ENCODE measurements around the gene WDR75. TPM values are rescaled to one million over a fixed set of nuclear protein-coding genes. Genes with fewer than 3 reads are reported as not detected.

WDR75 gene
- total and polyA plus RNA-seq, 2 of the 4 experiments (the other 2 are of a cell fraction), result 21.7 to 52.2 TPM

DNA sequence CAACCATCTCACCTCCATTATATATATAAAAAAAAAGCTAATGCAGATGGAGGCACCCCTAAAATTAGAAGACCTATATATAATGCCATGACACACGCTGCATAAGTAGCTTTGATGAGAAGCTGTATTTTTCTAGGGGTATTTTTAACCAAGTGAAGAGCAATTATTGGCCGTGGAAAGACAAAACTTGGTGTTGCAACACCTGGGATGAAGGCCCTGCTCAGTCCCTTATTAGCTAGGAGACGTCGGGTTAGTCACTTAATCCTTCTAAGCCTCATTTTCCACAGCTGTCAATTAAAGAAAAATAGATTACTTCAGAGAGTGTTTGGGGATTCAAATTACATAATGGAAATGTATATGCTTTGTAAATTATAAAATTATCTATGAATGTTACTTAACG is 63.0 kb downstream of the WDR75 start:
- H3K79me1 ChIP-seq (ENCODE audit: low read depth in 1 of 2, low read length in 2 of 2), result no peaks in the 10 kb centered on the region
- H4K91ac ChIP-seq (ENCODE audit: insufficient read depth, low read depth, low read length), result no peak overlapping the region
- H3K9ac ChIP-seq (ENCODE audit: low read depth, low read length), result no peak overlapping the region
- H3K23ac ChIP-seq (ENCODE audit: low read depth, low read length), result no peak overlapping the region
- DNase-seq (no peak), ATAC-seq (ENCODE audit: low read depth) (no peak)
- no peak overlapping the region for H2AK5ac ChIP-seq (ENCODE audit: low read depth, low read length)
- no peak overlapping the region for H3K27ac ChIP-seq (ENCODE audit: insufficient read depth, low read length)
- no peak overlapping the region for H2BK120ac ChIP-seq (ENCODE audit: low read depth, low read length)
- ChIA-PET POLR2A (ENCODE audit: unreplicated experiment) (no interaction called here), CTCF (interaction anchor here (0.5 to 1.6 kb wide), 2 partner anchors 9 to 98 kb away, joined by 3 read pairs; no protein-coding TSS in a partner anchor)
- H2BK15ac ChIP-seq (ENCODE audit: low read depth, low read length), result no peak overlapping the region
- no peaks in the 10 kb centered on the region for H3K9me1 ChIP-seq (ENCODE audit: insufficient read depth, low read length)
- H3K36me3 ChIP-seq (ENCODE audit: control insufficient read depth, insufficient read depth, low read length), result no peaks in the 10 kb centered on the region
- no peak overlapping the region for H3K18ac ChIP-seq (ENCODE audit: low read depth, low read length)
- no peak overlapping the region for H2AFZ ChIP-seq (replicated peaks; ENCODE audit: low read length, poor library complexity)
- intact Hi-C loops (cut with micrococcal nuclease), result no loop called here
- no peak overlapping the region for H3K56ac ChIP-seq (ENCODE audit: extremely low read depth, insufficient read depth, low read length)
- H4K20me1 ChIP-seq (ENCODE audit: insufficient read depth, low read length), result no peaks in the 10 kb centered on the region
- H2AK9ac ChIP-seq (replicated peaks; ENCODE audit: low read depth, low read length, poor library complexity), result no peak overlapping the region
- no peak overlapping the region for H3K14ac ChIP-seq (replicated peaks; ENCODE audit: low read depth, low read length)
- H2BK20ac ChIP-seq (ENCODE audit: low read depth, low read length), result no peak overlapping the region
- TF ChIP-seq FOS (IDR thresholded peaks at IDR 0.05; ENCODE audit: low read depth, low read length) (no peak), NFE2L2 (IDR thresholded peaks at IDR 0.05; ENCODE audit: low read depth, low read length) (no peak), BHLHE40 (IDR thresholded peaks at IDR 0.05; ENCODE audit: low read depth, low read length) (no peak), POLR2A (IDR thresholded peaks at IDR 0.05; ENCODE audit: low read depth, low read length) (no peak), RFX5 (IDR thresholded peaks at IDR 0.05; ENCODE audit: low read depth, low read length) (no peak), MAZ (IDR thresholded peaks at IDR 0.05; ENCODE audit: borderline replicate concordance, low read depth, low read length) (no peak), RCOR1 (IDR thresholded peaks at IDR 0.05; ENCODE audit: insufficient replicate concordance, low read length) (no peak), MXI1 (IDR thresholded peaks at IDR 0.05; ENCODE audit: borderline replicate concordance, low read depth, low read length) (no peak)
- TF ChIP-seq, protein P1, sequence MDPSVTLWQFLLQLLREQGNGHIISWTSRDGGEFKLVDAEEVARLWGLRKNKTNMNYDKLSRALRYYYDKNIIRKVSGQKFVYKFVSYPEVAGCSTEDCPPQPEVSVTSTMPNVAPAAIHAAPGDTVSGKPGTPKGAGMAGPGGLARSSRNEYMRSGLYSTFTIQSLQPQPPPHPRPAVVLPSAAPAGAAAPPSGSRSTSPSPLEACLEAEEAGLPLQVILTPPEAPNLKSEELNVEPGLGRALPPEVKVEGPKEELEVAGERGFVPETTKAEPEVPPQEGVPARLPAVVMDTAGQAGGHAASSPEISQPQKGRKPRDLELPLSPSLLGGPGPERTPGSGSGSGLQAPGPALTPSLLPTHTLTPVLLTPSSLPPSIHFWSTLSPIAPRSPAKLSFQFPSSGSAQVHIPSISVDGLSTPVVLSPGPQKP (IDR thresholded peaks at IDR 0.05; ENCODE audit: borderline replicate concordance, low read depth, low read length), result no peak
- TF ChIP-seq, protein P2, sequence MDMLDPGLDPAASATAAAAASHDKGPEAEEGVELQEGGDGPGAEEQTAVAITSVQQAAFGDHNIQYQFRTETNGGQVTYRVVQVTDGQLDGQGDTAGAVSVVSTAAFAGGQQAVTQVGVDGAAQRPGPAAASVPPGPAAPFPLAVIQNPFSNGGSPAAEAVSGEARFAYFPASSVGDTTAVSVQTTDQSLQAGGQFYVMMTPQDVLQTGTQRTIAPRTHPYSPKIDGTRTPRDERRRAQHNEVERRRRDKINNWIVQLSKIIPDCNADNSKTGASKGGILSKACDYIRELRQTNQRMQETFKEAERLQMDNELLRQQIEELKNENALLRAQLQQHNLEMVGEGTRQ (IDR thresholded peaks at IDR 0.05; ENCODE audit: low read depth, low read length), result no peak
- WGBS, 2 experiments (ENCODE audit: extremely low coverage in 2 of 2, insufficient read length in 1 of 2), result no CpG with 5 or more reads among the region's 5 CpGs
- H3K9me3 ChIP-seq (ENCODE audit: control insufficient read depth, insufficient read depth, low read length), result no peaks in the 10 kb centered on the region
- H3K4me2 ChIP-seq (ENCODE audit: low read depth, low read length), result no peak overlapping the region
- H3K4me3 ChIP-seq (ENCODE audit: insufficient read depth, low read depth, low read length), result no peak overlapping the region
- H3K4me1 ChIP-seq (ENCODE audit: control insufficient read depth, insufficient read depth, low read length), result no peaks in the 10 kb centered on the region
- H3K4ac ChIP-seq (ENCODE audit: low read depth, low read length), result no peak overlapping the region
- H2BK5ac ChIP-seq (ENCODE audit: low read depth, low read length, poor library complexity, severe bottlenecking), result no peak overlapping the region
- H4K5ac ChIP-seq (ENCODE audit: low read depth, low read length), result no peak overlapping the region
- dilution Hi-C loops (cut with HindIII; ENCODE audit: low sequenced_read_pairs, unreplicated experiment), result no loop called here
- in situ Hi-C loops (cut with MboI; ENCODE audit: low sequenced_read_pairs), result no loop called here
- BruUV-seq (replicated peaks), result no TSS peak
- H3K27me3 ChIP-seq (ENCODE audit: control insufficient read depth, insufficient read depth, low read length), result no peaks in the 10 kb centered on the region
- H4K8ac ChIP-seq (ENCODE audit: low read depth in 2 of 2, low read length in 2 of 2), result no peak overlapping the region

Measured in IMR-90 (cell line).